Dermis blood vessel endothelial cell (primary cell): ENCODE results near the gene OR1M1. TPM values are rescaled to one million over a fixed set of nuclear protein-coding genes. Genes with fewer than 3 reads are reported as not detected.
"Not testable (repeated sequence)": the region's sequence is repeated elsewhere in the genome, so short reads cannot be mapped to it uniquely, and the experiment has no call there.

Experiments
- DNase-seq: peaks from one replicate; pipeline ENCODE4 v3.0.0; 2010
- total RNA-seq: library from RNA; depleted of rRNA; stranded (reverse); fragments of >200 nt; gene quantifications from 2 replicates; pipeline ENCODE4 v1.2.3, GENCODE V29; 2014

The OR1M1 gene
- total RNA-seq: not detected in 2 replicates

DNA sequence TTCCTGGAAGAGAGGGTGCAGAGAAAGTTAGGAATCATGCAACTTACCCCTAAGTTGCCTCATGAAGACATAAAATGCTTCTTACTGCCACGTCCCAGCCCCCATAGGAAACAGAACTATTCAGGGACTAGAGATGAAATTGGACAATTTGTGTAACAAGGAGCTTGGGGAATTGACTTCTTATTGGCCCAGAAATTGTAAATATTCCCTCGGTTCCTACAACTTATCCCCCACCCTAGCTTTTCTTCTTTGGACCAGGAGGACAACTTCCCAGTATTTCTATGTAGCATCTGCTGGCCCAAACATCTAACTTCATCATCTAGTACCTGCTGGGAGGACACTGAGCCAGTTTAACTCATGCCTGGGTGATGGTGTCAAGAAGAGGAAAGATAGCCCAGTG is at the start of gene OR1M1:
Gene OR1M1 (plus strand): TSS at position 301 of the 400 bp plus-strand sequence. CDS start 6,184 bp downstream, outside the sequence.
- no peak for DNase-seq

- no peak for DNase-seq
Measured at GRCh38 chr19:9037400-9038062, 49.3 kb upstream of the OR1M1 start.

- no peak for DNase-seq
Measured at GRCh38 chr19:9039728-9040127, 47.1 kb upstream of the OR1M1 start.

DNA sequence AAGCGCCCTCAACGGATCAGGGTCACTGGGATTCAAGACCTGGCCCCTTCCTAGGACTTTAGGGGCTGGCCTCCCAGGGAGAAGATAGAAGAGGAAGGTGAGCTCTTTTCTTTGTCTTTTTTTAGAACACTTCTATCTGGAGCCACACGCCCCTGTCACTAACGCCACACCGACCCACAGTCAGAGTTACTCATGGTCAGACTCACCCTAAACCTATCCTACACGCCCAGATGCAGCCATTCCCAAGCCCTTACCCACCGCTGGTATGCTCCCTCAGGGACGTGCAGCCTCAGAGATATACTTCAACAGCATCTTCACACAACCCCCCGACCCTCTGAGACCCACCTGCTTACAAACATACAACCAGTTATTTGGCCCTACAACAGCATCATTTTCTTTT is 46.7 kb upstream of the OR1M1 start:
- no peak for DNase-seq

DNA sequence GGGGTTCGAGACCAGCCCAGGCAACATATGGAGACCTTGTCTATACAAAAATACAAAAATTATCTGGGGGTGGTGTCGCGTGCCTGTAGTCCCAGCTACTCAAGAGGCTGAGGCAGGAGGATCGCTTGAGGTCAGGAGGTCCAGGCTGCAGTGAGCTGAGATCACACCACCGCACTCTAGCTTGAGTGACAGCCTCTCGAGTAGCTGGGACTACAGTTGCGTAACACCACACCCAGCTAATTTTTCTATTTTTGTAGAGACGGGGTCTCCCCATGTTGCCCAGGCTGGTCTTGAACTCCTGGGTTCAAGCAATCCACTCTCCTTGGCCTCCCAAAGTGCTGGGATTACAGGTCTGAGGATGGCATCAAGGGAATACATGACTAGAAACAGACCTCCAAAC is 45.8 kb upstream of the OR1M1 start:
- DNase-seq: no peak

GRCh38 chr19:9043524-9043923 is 43.3 kb upstream of the OR1M1 start:
- DNase-seq: no peak

- DNase-seq: no peak
Measured at GRCh38 chr19:9044449-9044848, 42.4 kb upstream of the OR1M1 start.

GRCh38 chr19:9046694-9047093 is 40.2 kb upstream of the OR1M1 start:
- DNase-seq: no peak

DNA sequence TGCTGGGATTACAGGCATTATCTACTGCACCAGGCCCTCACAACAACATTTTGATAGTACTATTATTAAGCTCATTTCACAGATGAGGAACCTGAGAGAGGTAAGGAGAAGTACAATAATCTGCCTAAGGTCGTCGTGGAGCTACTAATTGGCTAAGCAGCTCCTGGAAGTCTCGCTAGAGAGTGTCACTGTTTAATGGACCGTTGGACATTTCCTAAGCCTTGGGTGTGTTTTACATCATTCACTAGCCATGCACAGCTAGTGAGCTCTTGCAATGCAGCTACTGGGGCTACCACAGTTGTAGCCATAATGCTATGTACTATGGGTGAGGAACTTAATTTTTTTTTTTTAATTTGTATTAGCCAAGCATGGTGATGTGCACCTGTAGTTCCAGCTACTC is 34.0 kb upstream of the OR1M1 start:
- DNase-seq: no peak

GRCh38 chr19:9053674-9054073 is 33.2 kb upstream of the OR1M1 start:
- not testable (repeated sequence) for DNase-seq

DNA sequence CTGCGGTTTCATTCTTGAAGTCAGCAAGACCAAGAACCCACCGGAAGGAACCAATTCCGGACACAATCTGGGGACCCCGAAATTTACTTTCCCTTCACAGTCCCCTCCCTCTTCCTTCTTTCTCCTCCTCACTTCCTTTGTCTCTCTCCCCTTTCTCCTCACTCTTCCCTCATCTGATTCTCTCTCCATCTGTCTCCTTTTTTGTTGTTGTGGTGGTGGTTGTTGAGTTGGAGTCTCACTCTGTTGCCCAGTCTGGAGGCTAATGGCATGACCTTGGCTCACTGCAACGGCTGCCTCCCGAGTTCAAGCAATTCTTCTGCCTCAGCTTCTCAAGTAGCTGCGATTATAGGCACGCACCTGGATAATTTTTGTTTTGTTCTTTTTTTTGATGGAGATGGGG is 32.7 kb upstream of the OR1M1 start:
- DNase-seq: no peak

DNA sequence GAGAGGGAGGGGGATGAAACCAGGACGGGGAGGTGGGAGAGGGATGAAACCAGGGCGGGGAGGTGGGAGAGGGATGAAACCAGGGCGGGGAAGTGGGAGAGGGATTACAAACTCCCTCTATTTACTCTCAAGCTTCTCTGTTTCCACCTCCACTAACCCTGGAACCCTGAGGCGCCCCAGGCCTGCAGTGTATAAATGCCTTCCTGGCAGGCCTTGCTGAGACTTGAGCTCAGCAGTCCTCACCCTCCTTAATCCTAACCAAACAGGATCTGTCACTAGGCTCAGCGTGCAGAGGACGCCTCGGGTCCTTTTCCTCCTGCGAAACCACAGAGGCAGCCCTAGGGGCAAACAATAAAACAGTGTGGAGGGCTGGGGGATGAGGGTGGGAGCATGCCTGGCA is 32.1 kb upstream of the OR1M1 start:
- DNase-seq: no peak

GRCh38 chr19:9056131-9056530 is 30.7 kb upstream of the OR1M1 start:
- not testable (repeated sequence) for DNase-seq

DNA sequence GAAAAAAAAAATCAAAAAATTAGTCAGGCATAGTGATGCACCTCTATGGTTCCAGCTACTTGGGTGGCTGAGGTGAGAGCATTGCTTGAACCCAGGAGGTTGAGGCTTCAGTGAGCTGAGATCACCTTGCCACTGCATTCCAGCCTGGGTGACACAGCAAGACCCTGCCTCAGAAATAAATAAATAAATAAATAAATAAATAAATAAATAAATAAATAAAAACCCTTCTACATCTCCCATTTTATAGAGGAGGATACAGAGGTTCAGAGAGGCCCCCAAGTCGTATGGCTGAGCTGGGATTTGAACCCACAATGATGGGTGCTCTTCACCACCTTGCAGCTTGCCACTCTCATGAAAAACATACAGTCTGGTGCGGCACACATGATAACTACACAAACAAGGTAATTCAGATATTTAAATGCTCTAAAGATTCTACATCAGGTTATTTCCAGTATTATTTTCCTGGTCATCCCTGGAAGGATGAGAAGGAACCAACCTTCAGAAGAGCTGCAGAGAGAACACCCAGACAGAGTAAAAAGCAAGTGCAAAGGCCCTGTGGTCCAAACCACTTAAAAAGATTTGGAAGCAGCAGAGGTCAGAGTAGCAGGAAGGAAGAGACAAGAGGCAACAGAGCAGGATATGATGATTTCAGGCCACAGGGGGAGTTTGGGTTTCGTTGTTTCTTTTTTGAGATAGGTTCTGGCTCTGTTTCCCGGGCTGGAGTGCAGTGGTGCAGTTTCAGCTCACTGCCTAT is 29.2 kb upstream of the OR1M1 start:
- no peak for DNase-seq

DNA sequence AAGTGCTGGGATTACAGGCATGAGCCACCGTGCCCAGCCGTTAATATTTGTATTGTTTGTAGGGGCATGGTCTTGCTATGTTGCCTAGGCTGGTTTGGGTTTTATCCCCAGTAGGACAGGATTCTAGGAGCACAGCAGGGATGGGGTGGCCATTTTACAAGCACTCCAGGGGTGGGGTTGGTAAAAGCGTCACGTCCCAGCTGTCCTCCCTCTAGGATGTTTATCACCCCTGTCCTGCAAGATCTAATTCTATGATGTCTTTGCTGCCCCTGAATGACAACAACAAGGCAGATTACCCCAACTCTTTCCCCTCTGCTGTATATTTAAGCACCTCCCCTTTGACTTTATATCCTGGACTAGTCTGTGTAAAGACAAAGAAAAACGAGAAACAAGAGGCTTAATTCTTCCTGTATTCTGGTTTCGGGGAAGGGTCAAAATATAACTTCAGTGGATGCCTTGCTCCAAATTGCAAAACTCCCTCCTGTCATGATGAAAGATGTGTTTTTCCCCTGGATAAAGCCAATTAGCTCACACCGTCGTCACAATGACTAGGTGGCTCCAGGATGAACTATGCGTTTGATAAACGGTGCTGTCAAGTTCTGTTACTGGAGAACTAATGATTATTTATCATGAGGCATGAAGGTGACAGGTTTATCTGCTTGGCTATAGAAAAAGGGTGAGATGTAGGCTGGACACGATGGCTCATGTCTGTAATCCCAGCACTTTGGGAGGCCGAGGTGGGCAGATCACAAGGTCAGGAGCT is 27.8 kb upstream of the OR1M1 start:
- no peak for DNase-seq

GRCh38 chr19:9060564-9061340 is 26.1 kb upstream of the OR1M1 start:
- DNase-seq: no peak

- DNase-seq: no peak
Measured at GRCh38 chr19:9061879-9062278, 25.0 kb upstream of the OR1M1 start.

- no peak for DNase-seq
Measured at GRCh38 chr19:9065457-9066014, 21.3 kb upstream of the OR1M1 start.

DNA sequence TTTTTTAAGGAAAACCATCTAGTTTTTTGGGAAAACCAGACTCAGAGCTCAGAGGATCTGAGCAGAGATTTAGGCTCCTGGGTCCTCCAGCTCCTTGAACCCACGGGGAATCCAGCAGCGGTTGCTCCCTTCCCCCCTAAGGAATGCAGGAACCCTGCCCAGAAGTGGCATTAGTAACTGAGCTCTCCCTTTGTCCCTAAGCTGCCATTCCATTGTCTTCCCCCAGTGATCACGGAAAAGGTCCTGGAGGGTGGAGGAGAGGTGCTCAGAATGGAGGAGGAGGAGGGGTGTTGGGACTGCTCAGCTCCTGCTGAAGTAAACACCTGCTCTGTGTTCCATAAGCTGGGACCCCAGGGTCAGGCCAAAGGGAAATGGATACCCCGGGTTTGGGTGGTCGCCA is 16.8 kb upstream of the OR1M1 start:
- peak; percentile 11 for DNase-seq

DNA sequence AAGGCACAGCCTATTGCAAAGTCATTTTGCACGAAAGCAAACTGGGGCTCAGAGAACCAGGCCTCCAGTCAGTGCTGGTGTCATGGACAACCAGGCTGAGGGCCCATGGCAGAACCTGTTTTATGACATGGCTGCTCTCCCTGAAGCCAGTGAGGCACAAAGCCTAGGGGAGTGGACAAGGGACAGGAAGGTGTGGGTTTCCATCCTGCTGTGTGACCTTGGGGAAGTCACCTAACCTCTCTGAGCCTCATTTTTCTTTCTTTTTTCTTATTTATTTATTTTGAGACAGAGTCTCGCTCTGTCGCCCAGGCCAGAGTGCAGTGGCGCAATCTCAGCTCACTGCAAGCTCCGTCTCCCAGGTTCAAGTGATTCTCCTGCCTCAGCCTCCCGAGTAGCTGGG is 15.1 kb upstream of the OR1M1 start:
- not testable (repeated sequence) for DNase-seq

DNA sequence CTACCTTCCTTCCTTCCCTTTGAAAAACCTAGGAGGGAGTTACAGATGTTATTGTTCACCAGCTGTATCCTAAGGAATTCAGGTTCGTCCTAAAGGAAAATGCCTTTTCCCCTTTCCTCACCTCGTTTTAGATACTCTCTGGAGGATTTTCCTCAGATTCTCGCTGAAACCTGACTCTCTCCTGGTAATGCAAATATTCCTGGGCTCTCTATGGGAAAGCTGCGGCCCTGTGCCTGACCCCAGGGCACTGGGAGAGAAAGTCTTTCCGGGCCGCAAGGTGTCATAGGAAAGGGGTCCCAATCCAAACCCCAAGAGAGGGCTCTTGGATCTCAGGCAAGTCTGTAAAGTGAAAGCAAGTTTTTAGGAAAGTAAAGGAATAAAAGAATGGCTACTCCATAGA is 13.1 kb upstream of the OR1M1 start:
- no peak for DNase-seq
